HEK293 (cell line): ENCODE measurements around the gene DNAJC5.

Source experiments
- KLF1 ChIP-seq: fragments of 450-650 bp; formaldehyde crosslinking; IDR thresholded peaks from 2 replicates; pipeline ENCODE4 v1.5.1; 2016; ENCODE audit warnings: missing biosample characterization, missing genetic modification characterization
- OVOL3 ChIP-seq: fragments of 450-650 bp; formaldehyde crosslinking; IDR thresholded peaks from 2 replicates; pipeline ENCODE4 v1.5.1; 2016; ENCODE audit warnings: missing biosample characterization, missing genetic modification characterization
- PRDM4 ChIP-seq: fragments of 450-650 bp; formaldehyde crosslinking; IDR thresholded peaks from 2 replicates; pipeline ENCODE4 v1.5.1; 2017; ENCODE audit warnings: missing biosample characterization, missing genetic modification characterization
- SCRT1 ChIP-seq: fragments of 450-650 bp; formaldehyde crosslinking; IDR thresholded peaks from 2 replicates; pipeline ENCODE4 v1.5.1; 2016; ENCODE audit warnings: missing biosample characterization, missing genetic modification characterization, borderline replicate concordance
- SCRT2 ChIP-seq: fragments of 450-650 bp; formaldehyde crosslinking; IDR thresholded peaks from 2 replicates; pipeline ENCODE4 v1.5.1; 2016; ENCODE audit warnings: missing biosample characterization, missing genetic modification characterization
- SP7 ChIP-seq: fragments of 450-650 bp; formaldehyde crosslinking; IDR thresholded peaks from 2 replicates; pipeline ENCODE4 v1.5.1; 2016; ENCODE audit warnings: missing biosample characterization, missing genetic modification characterization
- TSHZ1 ChIP-seq: fragments of 450-650 bp; formaldehyde crosslinking; IDR thresholded peaks from 2 replicates; pipeline ENCODE4 v1.5.1; 2016; ENCODE audit warnings: missing biosample characterization, missing genetic modification characterization, borderline replicate concordance
- ZBTB17 ChIP-seq: fragments of 450-650 bp; formaldehyde crosslinking; IDR thresholded peaks from 2 replicates; pipeline ENCODE4 v1.5.1; 2016; ENCODE audit warnings: missing biosample characterization, missing genetic modification characterization
- ZBTB20 ChIP-seq: fragments of 450-650 bp; formaldehyde crosslinking; IDR thresholded peaks from 2 replicates; pipeline ENCODE4 v1.5.1; 2016; ENCODE audit warnings: missing biosample characterization, missing genetic modification characterization
- ZBTB26 ChIP-seq: fragments of 450-650 bp; formaldehyde crosslinking; optimal IDR thresholded peaks from 2 replicates; pipeline ENCODE3; 2016; ENCODE audit warnings: missing biosample characterization, mild to moderate bottlenecking, missing genetic modification characterization
- ZBTB44 ChIP-seq: fragments of 450-650 bp; IDR thresholded peaks from 2 replicates; pipeline ENCODE4 v1.5.1; 2018; ENCODE audit warnings: missing biosample characterization, mild to moderate bottlenecking, missing genetic modification characterization
- ZBTB8A ChIP-seq: fragments of 450-650 bp; formaldehyde crosslinking; IDR thresholded peaks from 2 replicates; pipeline ENCODE4 v1.5.1; 2016; ENCODE audit warnings: missing biosample characterization, missing genetic modification characterization
- ZEB2 ChIP-seq: fragments of 450-650 bp; formaldehyde crosslinking; IDR thresholded peaks from 2 replicates; pipeline ENCODE4 v1.5.1; 2016; ENCODE audit warnings: missing biosample characterization, missing genetic modification characterization
- ZNF184 ChIP-seq: fragments of 450-650 bp; IDR thresholded peaks from 2 replicates; pipeline ENCODE4 v1.5.1; 2018; ENCODE audit warnings: missing biosample characterization, mild to moderate bottlenecking, missing genetic modification characterization
- ZNF561 ChIP-seq: fragments of 450-650 bp; IDR thresholded peaks from 2 replicates; pipeline ENCODE4 v1.5.1; 2018; ENCODE audit warnings: missing biosample characterization, missing genetic modification characterization, borderline replicate concordance
- ZNF626 ChIP-seq: fragments of 450-650 bp; sonication (Bioruptor Pico); formaldehyde crosslinking; IDR thresholded peaks from 2 replicates; pipeline ENCODE4 v1.5.1; 2018; ENCODE audit warnings: missing biosample characterization, missing genetic modification characterization, inconsistent platforms
- ZSCAN18 ChIP-seq: fragments of 450-650 bp; formaldehyde crosslinking; IDR thresholded peaks from 2 replicates; pipeline ENCODE4 v1.5.1; 2016; ENCODE audit warnings: missing biosample characterization, missing genetic modification characterization
- ZSCAN30 ChIP-seq: fragments of 450-650 bp; IDR thresholded peaks from 2 replicates; pipeline ENCODE4 v1.5.1; 2018; ENCODE audit warnings: missing biosample characterization, mild to moderate bottlenecking, missing genetic modification characterization, moderate library complexity
- TF ChIP-seq, protein P1 (sequence below): fragments of 450-650 bp; formaldehyde crosslinking; IDR thresholded peaks from 2 replicates; pipeline ENCODE4 v1.5.1; 2016; ENCODE audit warnings: missing biosample characterization, missing genetic modification characterization
- TF ChIP-seq, protein P2 (sequence below): fragments of 450-650 bp; formaldehyde crosslinking; IDR thresholded peaks from 2 replicates; pipeline ENCODE4 v1.5.1; 2017; ENCODE audit warnings: missing biosample characterization, missing genetic modification characterization

DNAJC5 gene

DNA sequence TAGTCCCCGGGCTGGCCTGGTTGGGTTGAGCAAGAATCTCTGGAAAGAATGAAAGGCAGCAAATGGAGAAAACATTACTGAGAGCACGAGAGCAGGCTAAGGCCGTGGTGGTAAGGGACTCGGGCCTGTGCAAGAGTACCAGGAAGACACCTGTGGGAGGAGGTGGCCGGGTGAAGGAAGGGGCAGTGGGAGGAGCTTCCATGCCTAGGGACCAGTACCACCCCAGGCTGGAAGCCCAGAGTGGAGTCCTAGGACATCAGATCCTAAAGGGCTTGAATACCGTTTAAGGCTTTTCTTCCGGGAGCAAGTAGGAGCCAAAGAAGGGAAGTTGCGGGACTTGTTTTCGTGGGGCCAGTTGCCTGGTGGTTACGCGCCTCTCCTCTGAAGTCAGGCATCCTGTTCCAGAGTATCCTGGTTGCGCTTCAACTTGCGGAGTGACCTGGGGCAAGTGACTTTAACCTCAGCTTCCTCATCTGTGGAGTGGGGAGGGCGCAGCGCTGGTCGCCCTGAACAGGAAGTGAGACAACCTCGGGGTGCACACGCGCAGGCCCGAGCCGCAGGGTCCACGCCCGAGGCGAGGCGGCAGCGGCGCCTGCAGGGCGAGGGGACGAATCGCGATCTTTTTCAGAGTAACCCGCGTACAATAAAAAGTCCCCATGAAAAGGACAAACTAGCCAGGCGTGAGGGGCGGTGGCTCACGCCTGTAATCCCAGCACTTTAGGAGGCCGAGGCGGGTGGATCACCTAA is 31.0 kb upstream of the DNAJC5 start (continued):
- TF ChIP-seq TSHZ1 (no peak), SCRT2 (tag by site-specific recombination) (peak; percentile 93), ZNF626 (tag by site-specific recombination) (no peak), ZBTB17 (tag by site-specific recombination) (peak; percentile 38), ZBTB26 (peak; percentile 71), ZNF184 (tag by site-specific recombination) (peak; percentile 64; the same call in 1 of the 2 replicates), ZEB2 (tag by site-specific recombination) (0 out of 2 replicates have a peak, but pooled peaks have one; percentile 13), ZBTB20 (tag by site-specific recombination) (peak; percentile 84), ZBTB44 (tag by site-specific recombination) (no peak), ZNF561 (tag by site-specific recombination) (peak; percentile 66), OVOL3 (no peak), SP7 (tag by site-specific recombination) (peak; percentile 19), ZSCAN18 (no peak), ZSCAN30 (tag by site-specific recombination) (peak; percentile 24; the same call in 1 of the 2 replicates), PRDM4 (tag by site-specific recombination) (0 out of 2 replicates have a peak, but pooled peaks have one; percentile 43), ZBTB8A (tag by site-specific recombination) (peak; percentile 91), SCRT1 (tag by site-specific recombination) (peak; percentile 77; the same call in 1 of the 2 replicates), KLF1 (tag by site-specific recombination) (peak; percentile 81)
- TF ChIP-seq, protein P1, sequence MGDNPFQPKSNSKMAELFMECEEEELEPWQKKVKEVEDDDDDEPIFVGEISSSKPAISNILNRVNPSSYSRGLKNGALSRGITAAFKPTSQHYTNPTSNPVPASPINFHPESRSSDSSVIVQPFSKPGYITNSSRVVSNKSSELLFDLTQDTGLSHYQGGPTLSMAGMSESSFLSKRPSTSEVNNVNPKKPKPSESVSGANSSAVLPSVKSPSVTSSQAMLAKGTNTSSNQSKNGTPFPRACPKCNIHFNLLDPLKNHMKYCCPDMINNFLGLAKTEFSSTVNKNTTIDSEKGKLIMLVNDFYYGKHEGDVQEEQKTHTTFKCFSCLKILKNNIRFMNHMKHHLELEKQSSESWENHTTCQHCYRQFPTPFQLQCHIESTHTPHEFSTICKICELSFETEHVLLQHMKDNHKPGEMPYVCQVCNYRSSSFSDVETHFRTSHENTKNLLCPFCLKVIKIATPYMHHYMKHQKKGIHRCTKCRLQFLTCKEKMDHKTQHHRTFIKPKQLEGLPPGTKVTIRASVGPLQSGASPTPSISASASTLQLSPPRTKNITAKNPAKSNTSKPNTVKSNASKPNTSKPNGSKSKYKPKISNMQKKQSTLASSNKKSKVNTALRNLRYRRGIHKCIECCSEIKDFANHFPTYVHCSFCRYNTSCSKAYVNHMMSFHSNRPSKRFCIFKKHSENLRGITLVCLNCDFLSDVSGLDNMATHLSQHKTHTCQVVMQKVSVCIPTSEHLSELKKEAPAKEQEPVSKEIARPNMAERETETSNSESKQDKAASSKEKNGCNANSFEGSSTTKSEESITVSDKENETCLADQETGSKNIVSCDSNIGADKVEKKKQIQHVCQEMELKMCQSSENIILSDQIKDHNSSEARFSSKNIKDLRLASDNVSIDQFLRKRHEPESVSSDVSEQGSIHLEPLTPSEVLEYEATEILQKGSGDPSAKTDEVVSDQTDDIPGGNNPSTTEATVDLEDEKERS (tag by site-specific recombination): no peak
- TF ChIP-seq, protein P2, sequence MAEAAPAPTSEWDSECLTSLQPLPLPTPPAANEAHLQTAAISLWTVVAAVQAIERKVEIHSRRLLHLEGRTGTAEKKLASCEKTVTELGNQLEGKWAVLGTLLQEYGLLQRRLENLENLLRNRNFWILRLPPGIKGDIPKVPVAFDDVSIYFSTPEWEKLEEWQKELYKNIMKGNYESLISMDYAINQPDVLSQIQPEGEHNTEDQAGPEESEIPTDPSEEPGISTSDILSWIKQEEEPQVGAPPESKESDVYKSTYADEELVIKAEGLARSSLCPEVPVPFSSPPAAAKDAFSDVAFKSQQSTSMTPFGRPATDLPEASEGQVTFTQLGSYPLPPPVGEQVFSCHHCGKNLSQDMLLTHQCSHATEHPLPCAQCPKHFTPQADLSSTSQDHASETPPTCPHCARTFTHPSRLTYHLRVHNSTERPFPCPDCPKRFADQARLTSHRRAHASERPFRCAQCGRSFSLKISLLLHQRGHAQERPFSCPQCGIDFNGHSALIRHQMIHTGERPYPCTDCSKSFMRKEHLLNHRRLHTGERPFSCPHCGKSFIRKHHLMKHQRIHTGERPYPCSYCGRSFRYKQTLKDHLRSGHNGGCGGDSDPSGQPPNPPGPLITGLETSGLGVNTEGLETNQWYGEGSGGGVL: peak; percentile 7; the same call in 1 of the 2 replicates
